ENCODE results near the gene COPE.

Gene COPE

GRCh38 chr19:18865973-18866799 lies 53.0 kb downstream of the COPE start:
- H3K4me1 ChIP-seq (ENCODE audit: insufficient read depth, low read length) = no peaks in the 10 kb centered on the region; the same call in 1 of the 2 replicates
- no peak overlapping the region for H3K9ac ChIP-seq (ENCODE audit: low read depth, low read length)
- H3K9me3 ChIP-seq (ENCODE audit: control insufficient read depth, insufficient read depth, low read length) = no peaks in the 10 kb centered on the region
- H3K36me3 ChIP-seq (ENCODE audit: insufficient read depth, low read length) = peaks cover 9% of the 10 kb centered on the region

- H3K9me3 ChIP-seq (ENCODE audit: control insufficient read depth, insufficient read depth, low read length) = no peaks in the 10 kb centered on the region
- H3K9ac ChIP-seq (ENCODE audit: low read depth, low read length) = no peak overlapping the region
- peaks cover 17% of the 10 kb centered on the region for H3K36me3 ChIP-seq (ENCODE audit: insufficient read depth, low read length)
- H3K4me1 ChIP-seq (ENCODE audit: insufficient read depth, low read length) = no peaks in the 10 kb centered on the region; the same call in 1 of the 2 replicates
Observed at GRCh38 chr19:18865106-18865972, 53.8 kb downstream of the COPE start.

GRCh38 chr19:18863843-18864362 lies 55.3 kb downstream of the COPE start:
- no peaks in the 10 kb centered on the region for H3K9me3 ChIP-seq (ENCODE audit: control insufficient read depth, insufficient read depth, low read length)
- peaks cover 21% of the 10 kb centered on the region for H3K36me3 ChIP-seq (ENCODE audit: insufficient read depth, low read length)
- H3K4me1 ChIP-seq (ENCODE audit: insufficient read depth, low read length) = no peaks in the 10 kb centered on the region; the same call in 1 of the 2 replicates
- no peak overlapping the region for H3K9ac ChIP-seq (ENCODE audit: low read depth, low read length)

GRCh38 chr19:18862976-18863842 lies 56.0 kb downstream of the COPE start:
- Histone ChIP-seq H3K9ac (ENCODE audit: low read depth, low read length) (no peak overlapping the region), H3K4me1 (ENCODE audit: insufficient read depth, low read length) (no peaks in the 10 kb centered on the region; the same call in 1 of the 2 replicates), H3K36me3 (ENCODE audit: insufficient read depth, low read length) (peaks cover 21% of the 10 kb centered on the region), H3K9me3 (ENCODE audit: control insufficient read depth, insufficient read depth, low read length) (no peaks in the 10 kb centered on the region)

GRCh38 chr19:18861917-18862316 lies 57.3 kb downstream of the COPE start:
- peaks cover 30% of the 10 kb centered on the region for H3K36me3 ChIP-seq (ENCODE audit: insufficient read depth, low read length)
- H3K9ac ChIP-seq (ENCODE audit: low read depth, low read length) = no peak overlapping the region
- H3K9me3 ChIP-seq (ENCODE audit: control insufficient read depth, insufficient read depth, low read length) = no peaks in the 10 kb centered on the region
- H3K4me1 ChIP-seq (ENCODE audit: insufficient read depth, low read length) = no peaks in the 10 kb centered on the region

GRCh38 chr19:18861235-18861634 lies 58.0 kb downstream of the COPE start:
- no peaks in the 10 kb centered on the region for H3K9me3 ChIP-seq (ENCODE audit: control insufficient read depth, insufficient read depth, low read length)
- H3K36me3 ChIP-seq (ENCODE audit: insufficient read depth, low read length) = peaks cover 30% of the 10 kb centered on the region
- H3K4me1 ChIP-seq (ENCODE audit: insufficient read depth, low read length) = no peaks in the 10 kb centered on the region; the same call in 1 of the 2 replicates
- H3K9ac ChIP-seq (ENCODE audit: low read depth, low read length) = no peak overlapping the region

- H3K36me3 ChIP-seq (ENCODE audit: insufficient read depth, low read length) = peaks cover 30% of the 10 kb centered on the region
- no peaks in the 10 kb centered on the region; the same call in 1 of the 2 replicates for H3K4me1 ChIP-seq (ENCODE audit: insufficient read depth, low read length)
- no peaks in the 10 kb centered on the region for H3K9me3 ChIP-seq (ENCODE audit: control insufficient read depth, insufficient read depth, low read length)
- no peak overlapping the region for H3K9ac ChIP-seq (ENCODE audit: low read depth, low read length)
Observed at GRCh38 chr19:18860725-18861124, 58.5 kb downstream of the COPE start.

- Histone ChIP-seq H3K4me1 (ENCODE audit: insufficient read depth, low read length) (no peaks in the 10 kb centered on the region; the same call in 1 of the 2 replicates), H3K9ac (ENCODE audit: low read depth, low read length) (no peak overlapping the region), H3K9me3 (ENCODE audit: control insufficient read depth, insufficient read depth, low read length) (no peaks in the 10 kb centered on the region), H3K36me3 (ENCODE audit: insufficient read depth, low read length) (peaks cover 27% of the 10 kb centered on the region)
Observed at GRCh38 chr19:18860302-18860700, 58.9 kb downstream of the COPE start.

- peaks cover 27% of the 10 kb centered on the region for H3K36me3 ChIP-seq (ENCODE audit: insufficient read depth, low read length)
- no peaks in the 10 kb centered on the region; the same call in 1 of the 2 replicates for H3K4me1 ChIP-seq (ENCODE audit: insufficient read depth, low read length)
- no peak overlapping the region for H3K9ac ChIP-seq (ENCODE audit: low read depth, low read length)
- no peaks in the 10 kb centered on the region for H3K9me3 ChIP-seq (ENCODE audit: control insufficient read depth, insufficient read depth, low read length)
Observed at GRCh38 chr19:18859676-18860301, 59.4 kb downstream of the COPE start.

GRCh38 chr19:18858906-18859646 lies 60.1 kb downstream of the COPE start:
- no peak overlapping the region for H3K9ac ChIP-seq (ENCODE audit: low read depth, low read length)
- H3K36me3 ChIP-seq (ENCODE audit: insufficient read depth, low read length) = peaks cover 27% of the 10 kb centered on the region
- H3K9me3 ChIP-seq (ENCODE audit: control insufficient read depth, insufficient read depth, low read length) = no peaks in the 10 kb centered on the region
- no peaks in the 10 kb centered on the region; the same call in 1 of the 2 replicates for H3K4me1 ChIP-seq (ENCODE audit: insufficient read depth, low read length)

GRCh38 chr19:18857223-18857622 lies 62.0 kb downstream of the COPE start:
- Histone ChIP-seq H3K36me3 (ENCODE audit: insufficient read depth, low read length) (peaks cover 34% of the 10 kb centered on the region), H3K4me1 (ENCODE audit: insufficient read depth, low read length) (no peaks in the 10 kb centered on the region; the same call in 1 of the 2 replicates), H3K9me3 (ENCODE audit: control insufficient read depth, insufficient read depth, low read length) (no peaks in the 10 kb centered on the region), H3K9ac (ENCODE audit: low read depth, low read length) (no peak overlapping the region)

GRCh38 chr19:18856385-18857126 lies 62.6 kb downstream of the COPE start:
- Histone ChIP-seq H3K9ac (ENCODE audit: low read depth, low read length) (no peak overlapping the region), H3K9me3 (ENCODE audit: control insufficient read depth, insufficient read depth, low read length) (no peaks in the 10 kb centered on the region), H3K4me1 (ENCODE audit: insufficient read depth, low read length) (no peaks in the 10 kb centered on the region; the same call in 1 of the 2 replicates), H3K36me3 (ENCODE audit: insufficient read depth, low read length) (peaks cover 39% of the 10 kb centered on the region)
